GM21737 (cell line): Measurements from ENCODE around the gene EIPR1.

Source experiments
- ATAC-seq: cut with Tn5 transposase; IDR thresholded peaks from one replicate; pipeline ENCODE4 v1.9.1; 2021; ENCODE audit warnings: mild to moderate bottlenecking, moderate library complexity; ENCODE audit not compliant: unreplicated experiment

Gene EIPR1

GRCh38 chr2:3325458-3326181, 52.0 kb downstream of the EIPR1 start:
- ATAC-seq: no peak

GRCh38 chr2:3324404-3325281, 53.0 kb downstream of the EIPR1 start:
- ATAC-seq: no peak

- no peak for ATAC-seq
Observed at GRCh38 chr2:3324036-3324386, 53.6 kb downstream of the EIPR1 start.

GRCh38 chr2:3323360-3324035, 54.1 kb downstream of the EIPR1 start:
- no peak for ATAC-seq

GRCh38 chr2:3322311-3322970, 55.2 kb downstream of the EIPR1 start:
- ATAC-seq: no peak

- ATAC-seq: no peak
Observed at GRCh38 chr2:3321825-3322224, 55.8 kb downstream of the EIPR1 start.

GRCh38 chr2:3320910-3321605, 56.6 kb downstream of the EIPR1 start:
- no peak for ATAC-seq

GRCh38 chr2:3319745-3320566, 57.7 kb downstream of the EIPR1 start:
- no peak for ATAC-seq

- no peak for ATAC-seq
Observed at GRCh38 chr2:3319134-3319533, 58.5 kb downstream of the EIPR1 start.

- ATAC-seq: no peak
Observed at GRCh38 chr2:3317871-3318590, 59.6 kb downstream of the EIPR1 start.

- no peak for ATAC-seq
Observed at GRCh38 chr2:3317277-3317685, 60.3 kb downstream of the EIPR1 start.

- ATAC-seq: no peak
Observed at GRCh38 chr2:3316456-3317276, 61.0 kb downstream of the EIPR1 start.

- no peak for ATAC-seq
Observed at GRCh38 chr2:3314626-3315025, 63.0 kb downstream of the EIPR1 start.

GRCh38 chr2:3313781-3314375, 63.7 kb downstream of the EIPR1 start:
- ATAC-seq: no peak

- no peak for ATAC-seq
Observed at GRCh38 chr2:3312576-3313345, 64.9 kb downstream of the EIPR1 start.

- ATAC-seq: no peak
Observed at GRCh38 chr2:3311601-3312000, 66.0 kb downstream of the EIPR1 start.
